C4-2B (cell line): ENCODE data around the gene PRR23E.

Experiments
- H3K27ac ChIP-seq: fragments of 450-650 bp; 2 replicates; pipeline ENCODE4 v1.5.1; 2017
- ZFX ChIP-seq: fragments of 450-650 bp; IDR thresholded peaks from 2 replicates; pipeline ENCODE4 v1.6.1; 2017
- TF ChIP-seq, protein P1 (sequence below): fragments of 450-650 bp; conservative IDR thresholded peaks from 2 replicates; pipeline ENCODE4 v1.5.1; 2017; ENCODE audit warnings: mild to moderate bottlenecking

The PRR23E gene

DNA sequence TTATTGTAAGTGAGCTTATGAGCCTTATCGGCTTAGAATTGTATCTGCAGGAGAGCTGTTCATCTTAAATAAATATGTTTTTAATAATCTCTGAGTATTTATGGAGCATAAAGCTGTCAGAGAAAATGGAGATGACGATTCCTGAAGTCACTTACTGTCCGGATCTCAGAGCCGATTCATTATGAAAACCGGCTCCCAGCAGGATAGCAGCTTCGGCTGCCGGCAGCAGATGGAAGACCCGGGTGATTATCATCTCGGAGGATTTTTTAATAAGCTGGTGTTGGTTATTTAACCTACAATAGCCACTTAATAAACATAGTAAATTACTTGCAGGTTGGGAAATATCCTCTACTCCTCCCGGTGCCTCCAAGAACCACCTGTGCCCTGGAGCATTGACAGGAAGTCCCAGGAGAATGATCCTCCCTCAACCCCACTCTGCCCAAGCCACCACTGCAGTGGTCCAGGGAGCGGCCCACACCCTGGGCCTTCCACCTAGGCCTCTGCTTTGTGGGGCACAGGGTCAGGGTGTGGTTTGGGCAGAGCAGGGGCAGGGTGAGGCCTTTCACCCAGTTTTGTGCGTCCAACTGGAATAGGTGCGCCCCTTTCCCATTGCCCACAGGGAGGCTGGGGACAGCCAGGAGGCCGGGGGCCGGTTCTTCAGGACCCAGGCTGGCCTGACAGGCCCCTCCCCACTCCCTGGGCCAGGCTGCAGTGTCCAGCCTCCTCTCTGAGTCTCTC, 42.2 kb upstream of the PRR23E start:
- no peak for TF ChIP-seq ZFX
- TF ChIP-seq, protein P1, sequence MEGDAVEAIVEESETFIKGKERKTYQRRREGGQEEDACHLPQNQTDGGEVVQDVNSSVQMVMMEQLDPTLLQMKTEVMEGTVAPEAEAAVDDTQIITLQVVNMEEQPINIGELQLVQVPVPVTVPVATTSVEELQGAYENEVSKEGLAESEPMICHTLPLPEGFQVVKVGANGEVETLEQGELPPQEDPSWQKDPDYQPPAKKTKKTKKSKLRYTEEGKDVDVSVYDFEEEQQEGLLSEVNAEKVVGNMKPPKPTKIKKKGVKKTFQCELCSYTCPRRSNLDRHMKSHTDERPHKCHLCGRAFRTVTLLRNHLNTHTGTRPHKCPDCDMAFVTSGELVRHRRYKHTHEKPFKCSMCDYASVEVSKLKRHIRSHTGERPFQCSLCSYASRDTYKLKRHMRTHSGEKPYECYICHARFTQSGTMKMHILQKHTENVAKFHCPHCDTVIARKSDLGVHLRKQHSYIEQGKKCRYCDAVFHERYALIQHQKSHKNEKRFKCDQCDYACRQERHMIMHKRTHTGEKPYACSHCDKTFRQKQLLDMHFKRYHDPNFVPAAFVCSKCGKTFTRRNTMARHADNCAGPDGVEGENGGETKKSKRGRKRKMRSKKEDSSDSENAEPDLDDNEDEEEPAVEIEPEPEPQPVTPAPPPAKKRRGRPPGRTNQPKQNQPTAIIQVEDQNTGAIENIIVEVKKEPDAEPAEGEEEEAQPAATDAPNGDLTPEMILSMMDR: no peak
- H3K27ac ChIP-seq: no peak overlapping the region

DNA sequence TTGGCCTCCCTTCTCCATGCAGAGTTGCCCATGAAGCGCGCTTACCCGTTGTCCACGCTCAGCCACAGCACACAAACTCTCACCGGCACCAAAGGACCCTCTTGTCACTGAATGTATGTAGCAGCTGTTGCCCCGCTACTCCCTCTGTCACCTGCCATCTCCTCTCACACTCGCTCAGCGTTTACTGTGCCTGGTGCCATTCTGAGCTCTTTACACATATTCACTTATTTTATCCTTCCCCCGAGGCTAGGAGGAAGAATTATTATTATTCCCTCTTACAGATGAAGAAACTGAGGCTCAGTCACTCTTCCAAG, 41.7 kb upstream of the PRR23E start:
- TF ChIP-seq, protein P1: no peak
- no peak for TF ChIP-seq ZFX
- H3K27ac ChIP-seq: no peak overlapping the region

DNA sequence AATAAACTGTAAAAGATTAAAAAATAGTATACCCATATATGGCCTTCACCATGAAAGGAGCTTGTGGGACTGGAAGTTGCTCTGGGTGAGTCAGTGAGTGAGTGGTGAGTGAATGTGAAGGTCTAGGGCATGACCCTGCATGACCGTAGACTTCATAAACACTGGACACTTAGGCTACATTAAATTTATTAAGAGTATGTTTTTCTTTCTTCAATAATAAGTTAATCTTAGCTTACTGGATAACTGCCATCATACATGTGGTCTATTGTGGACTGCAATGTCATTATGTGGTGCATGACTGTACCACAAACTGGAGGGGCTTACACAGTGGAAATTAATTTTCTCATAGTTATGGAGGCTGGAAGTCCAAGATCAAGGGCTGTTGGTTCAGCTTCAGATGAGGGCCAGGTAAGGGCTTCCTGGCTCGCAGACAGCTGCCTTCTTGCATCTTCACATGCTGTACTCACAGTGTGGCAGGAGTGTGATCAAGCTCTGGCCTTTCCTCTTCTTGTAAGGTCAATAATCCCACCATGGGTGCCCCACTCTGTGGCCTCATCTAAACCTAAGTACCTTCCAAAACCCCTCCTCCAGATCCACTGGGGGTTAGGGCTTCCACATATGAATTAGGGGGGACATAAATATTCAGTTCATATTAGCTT, 40.8 kb upstream of the PRR23E start:
- TF ChIP-seq, protein P1: no peak
- no peak for TF ChIP-seq ZFX
- no peak overlapping the region for H3K27ac ChIP-seq

DNA sequence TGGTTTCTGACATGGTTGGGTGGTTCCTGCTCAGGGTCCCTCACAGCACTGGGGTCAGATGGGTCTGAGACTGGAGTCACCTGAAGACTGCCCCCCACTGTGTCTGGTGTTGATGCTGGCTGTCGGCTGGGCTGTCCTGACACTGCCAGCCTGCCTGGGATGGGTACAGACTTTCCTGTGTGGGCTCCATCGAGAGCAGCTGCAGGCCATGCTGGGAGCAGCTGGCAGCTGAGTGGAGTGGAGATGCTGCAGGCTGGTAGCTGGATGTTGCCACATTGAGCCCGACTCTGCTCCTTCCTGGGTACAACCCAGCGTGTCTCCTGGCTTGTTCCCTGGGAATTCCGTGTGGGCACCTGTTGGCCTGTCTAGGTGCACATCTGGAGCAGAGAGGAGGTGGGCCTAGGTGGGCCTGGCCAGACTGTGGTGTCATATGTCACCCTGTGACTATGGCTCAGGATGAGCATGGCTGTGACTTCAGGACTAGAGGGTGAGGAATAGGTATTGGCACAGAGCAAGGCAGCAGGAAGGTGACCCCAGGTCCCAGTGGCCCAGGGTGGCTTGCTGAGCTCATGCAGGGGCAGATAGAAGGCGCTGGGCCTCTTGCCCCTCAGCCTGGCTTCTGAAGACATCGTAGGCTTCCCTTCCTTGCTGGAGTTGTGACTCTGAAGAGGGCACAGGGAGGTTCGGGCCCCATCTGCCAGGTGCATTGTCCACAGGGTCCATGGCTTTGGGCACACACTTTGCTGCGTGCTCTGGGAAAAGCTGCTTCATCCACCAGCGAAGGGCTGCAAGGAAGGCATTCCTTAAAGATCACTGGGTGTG, 40.0 kb upstream of the PRR23E start:
- H3K27ac ChIP-seq: no peak overlapping the region
- TF ChIP-seq ZFX: no peak
- TF ChIP-seq, protein P1: no peak

DNA sequence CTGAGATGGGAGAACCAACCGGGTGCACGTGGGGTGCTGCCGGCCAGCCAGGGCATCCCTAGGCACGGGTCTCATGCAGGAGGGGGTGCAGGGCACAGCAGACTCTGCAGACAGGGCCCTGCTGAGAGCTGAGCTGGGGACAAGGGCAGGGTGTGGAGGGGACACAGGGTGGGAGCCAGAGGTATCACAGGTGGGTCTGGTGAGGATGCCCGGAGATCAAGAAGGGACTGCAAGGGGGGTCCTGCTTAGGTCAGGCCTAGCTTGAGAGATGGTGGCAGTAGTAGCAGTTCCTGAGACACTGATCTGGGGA, 39.5 kb upstream of the PRR23E start:
- no peak for TF ChIP-seq ZFX
- TF ChIP-seq, protein P1: no peak
- no peak overlapping the region for H3K27ac ChIP-seq

DNA sequence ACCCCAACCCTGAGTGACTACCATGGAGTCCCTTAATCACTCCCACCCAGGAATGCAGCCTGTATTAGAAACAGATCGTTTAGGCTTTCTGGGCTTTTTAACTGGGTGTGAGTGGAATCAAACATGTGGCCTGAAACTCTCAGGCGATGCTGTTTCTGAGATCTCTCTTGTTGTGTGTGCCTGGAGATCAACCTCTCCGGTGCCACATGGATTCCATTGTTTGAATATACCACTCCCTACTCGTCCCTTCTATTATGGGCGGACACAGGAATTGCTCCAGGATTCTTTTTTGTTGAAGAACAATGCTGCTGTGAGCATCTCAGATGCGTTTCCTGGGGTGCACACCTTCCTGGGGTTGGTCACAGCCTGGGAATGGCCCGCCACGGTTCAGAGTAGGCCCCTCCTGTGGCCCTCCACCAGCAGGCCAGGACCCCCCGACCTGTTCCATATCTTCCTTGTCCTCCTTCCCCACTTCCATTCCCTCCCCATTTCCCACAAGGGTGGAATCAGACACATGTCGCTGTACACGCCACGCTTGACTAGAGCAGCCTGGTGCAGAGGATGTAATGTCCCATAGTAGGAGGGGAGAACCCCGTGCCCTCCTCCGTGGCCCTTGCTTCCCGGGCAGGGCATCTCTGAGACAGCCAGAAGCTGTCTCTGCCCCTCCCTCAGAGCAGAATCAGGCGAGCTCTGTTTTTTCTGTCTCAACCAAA, 36.4 kb upstream of the PRR23E start:
- TF ChIP-seq, protein P1: no peak
- no peak for TF ChIP-seq ZFX
- H3K27ac ChIP-seq: no peak overlapping the region
